ENCODE measurements around the gene MRS2.

Gene MRS2

DNA sequence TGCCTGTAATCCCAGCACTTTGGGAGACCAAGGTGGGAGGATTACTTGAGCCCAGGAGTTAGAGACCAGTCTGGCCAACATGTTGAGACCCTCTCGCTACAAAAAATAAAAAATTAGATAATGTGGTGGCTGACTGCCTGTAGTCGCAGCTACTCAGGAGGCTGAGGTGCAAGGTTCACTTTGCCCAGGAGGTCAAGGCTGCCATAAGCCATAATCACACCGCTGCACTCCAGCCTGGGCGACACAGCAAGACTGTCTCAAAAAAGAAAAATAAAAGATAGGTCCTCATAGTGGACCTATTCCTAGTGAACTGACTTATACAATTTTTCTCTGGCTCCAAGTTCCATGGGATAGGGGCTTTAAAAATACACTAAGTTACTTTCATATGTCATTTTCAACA is 41.9 kb downstream of the MRS2 start:
- TF ChIP-seq, protein P1, sequence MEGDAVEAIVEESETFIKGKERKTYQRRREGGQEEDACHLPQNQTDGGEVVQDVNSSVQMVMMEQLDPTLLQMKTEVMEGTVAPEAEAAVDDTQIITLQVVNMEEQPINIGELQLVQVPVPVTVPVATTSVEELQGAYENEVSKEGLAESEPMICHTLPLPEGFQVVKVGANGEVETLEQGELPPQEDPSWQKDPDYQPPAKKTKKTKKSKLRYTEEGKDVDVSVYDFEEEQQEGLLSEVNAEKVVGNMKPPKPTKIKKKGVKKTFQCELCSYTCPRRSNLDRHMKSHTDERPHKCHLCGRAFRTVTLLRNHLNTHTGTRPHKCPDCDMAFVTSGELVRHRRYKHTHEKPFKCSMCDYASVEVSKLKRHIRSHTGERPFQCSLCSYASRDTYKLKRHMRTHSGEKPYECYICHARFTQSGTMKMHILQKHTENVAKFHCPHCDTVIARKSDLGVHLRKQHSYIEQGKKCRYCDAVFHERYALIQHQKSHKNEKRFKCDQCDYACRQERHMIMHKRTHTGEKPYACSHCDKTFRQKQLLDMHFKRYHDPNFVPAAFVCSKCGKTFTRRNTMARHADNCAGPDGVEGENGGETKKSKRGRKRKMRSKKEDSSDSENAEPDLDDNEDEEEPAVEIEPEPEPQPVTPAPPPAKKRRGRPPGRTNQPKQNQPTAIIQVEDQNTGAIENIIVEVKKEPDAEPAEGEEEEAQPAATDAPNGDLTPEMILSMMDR (IDR thresholded peaks at IDR 0.05; ENCODE audit: insufficient read depth, low read depth, low read length, missing control alignments) = no peak
- DNase-seq (ENCODE audit: low read depth) = no peak
- no peak overlapping the region for H3K4me3 ChIP-seq (ENCODE audit: low read depth, low read length)

DNA sequence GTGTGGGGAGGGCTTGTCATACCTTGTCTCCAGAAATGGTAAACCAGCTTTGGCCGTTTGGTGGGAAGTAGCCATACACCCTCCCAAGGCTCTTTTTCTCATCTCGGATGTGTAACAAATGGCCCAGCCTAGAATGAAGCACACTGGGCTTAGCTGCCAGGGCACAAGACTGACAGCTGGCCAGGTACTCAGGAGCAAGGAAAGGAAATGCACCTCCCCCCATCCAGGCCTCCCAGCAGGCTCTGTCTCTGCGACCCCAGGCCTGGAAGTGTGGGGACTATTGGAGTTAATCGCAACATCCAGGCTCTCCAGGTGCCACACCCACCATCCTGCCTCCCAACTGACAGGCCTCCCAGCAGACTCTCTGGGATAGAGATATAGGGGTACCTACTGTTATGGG is 43.0 kb downstream of the MRS2 start:
- TF ChIP-seq, protein P1 (IDR thresholded peaks at IDR 0.05; ENCODE audit: insufficient read depth, low read depth, low read length, missing control alignments) = no peak
- no peak overlapping the region for H3K4me3 ChIP-seq (ENCODE audit: low read depth, low read length)
- no peak for DNase-seq (ENCODE audit: low read depth)

DNA sequence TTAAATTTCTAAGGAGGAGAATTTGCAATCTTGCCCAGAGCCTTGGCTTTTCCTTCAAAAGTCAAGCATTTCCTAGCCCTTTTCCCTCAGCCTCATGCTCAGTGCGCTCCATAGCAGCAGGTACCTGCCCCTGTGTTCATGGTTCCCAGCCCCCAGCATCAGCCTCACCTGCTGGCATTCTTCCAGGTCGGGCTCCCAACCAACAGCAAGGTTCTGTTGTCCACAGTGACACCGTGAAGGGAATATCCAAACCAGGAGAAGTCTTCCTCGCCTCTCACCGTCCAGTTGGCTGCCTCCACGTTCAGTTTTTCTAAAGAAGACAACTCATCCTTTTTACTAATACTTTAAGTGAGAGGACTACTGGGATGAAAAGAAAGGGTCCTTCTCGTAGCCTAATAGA is 43.9 kb downstream of the MRS2 start:
- TF ChIP-seq, protein P1 (IDR thresholded peaks at IDR 0.05; ENCODE audit: insufficient read depth, low read depth, low read length, missing control alignments) = no peak
- no peak for DNase-seq (ENCODE audit: low read depth)
- H3K4me3 ChIP-seq (ENCODE audit: low read depth, low read length) = no peak overlapping the region

DNA sequence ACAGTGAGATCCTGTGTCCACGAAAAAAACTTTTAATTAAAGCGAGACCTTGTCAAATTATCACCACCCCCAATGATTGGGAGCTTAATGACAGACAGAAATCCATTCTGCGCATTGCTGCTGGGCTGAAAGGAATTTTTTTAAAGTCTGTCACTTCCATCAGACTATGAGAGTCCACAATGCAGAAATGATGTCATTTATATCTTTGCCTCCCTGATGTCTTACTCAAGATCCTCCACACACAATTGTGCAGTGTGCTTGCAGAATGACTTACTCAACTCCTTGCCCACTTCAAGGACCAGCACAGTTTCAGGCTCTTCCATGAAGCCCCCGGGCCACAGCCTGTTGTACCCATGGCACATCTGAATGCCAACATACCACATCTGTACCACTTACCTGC is 45.7 kb downstream of the MRS2 start:
- TF ChIP-seq, protein P1 (IDR thresholded peaks at IDR 0.05; ENCODE audit: insufficient read depth, low read depth, low read length, missing control alignments) = no peak
- DNase-seq (ENCODE audit: low read depth) = no peak
- no peak overlapping the region for H3K4me3 ChIP-seq (ENCODE audit: low read depth, low read length)

DNA sequence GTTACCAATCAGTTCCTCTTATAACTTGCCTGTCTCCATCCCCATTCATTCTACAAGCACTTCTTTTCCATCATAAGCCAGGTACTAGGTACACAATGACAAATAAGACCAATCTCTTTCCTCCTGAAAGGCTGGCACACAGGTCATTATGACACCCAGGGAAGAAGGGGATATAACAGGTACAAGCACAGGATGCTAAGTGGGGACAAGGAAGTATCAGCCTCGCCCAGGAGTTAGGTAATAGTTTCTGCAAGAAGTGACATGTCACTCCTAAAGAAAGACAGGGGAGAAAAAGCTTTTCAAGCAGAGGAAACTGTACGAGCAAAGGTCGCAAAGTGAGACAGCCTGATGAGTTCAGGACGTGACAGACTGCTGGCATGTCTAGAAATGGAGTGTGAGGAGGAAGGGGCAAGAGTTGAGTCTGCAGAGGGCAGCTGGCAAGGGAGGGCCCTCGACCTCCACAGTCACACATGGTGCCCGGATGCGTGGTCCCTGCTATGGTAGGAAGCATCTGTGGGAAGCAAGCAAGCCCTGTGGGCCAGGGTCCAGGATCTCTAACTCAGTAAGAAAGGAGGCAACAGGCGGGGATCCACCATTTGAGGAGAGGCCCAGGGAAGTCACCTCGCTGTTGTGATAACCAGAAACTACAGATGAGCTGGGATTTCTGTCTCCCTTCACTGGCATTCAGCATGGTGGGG is 46.2 kb downstream of the MRS2 start:
- TF ChIP-seq, protein P1 (IDR thresholded peaks at IDR 0.05; ENCODE audit: insufficient read depth, low read depth, low read length, missing control alignments) = no peak
- no peak for DNase-seq (ENCODE audit: low read depth)
- H3K4me3 ChIP-seq (ENCODE audit: low read depth, low read length) = no peak overlapping the region

DNA sequence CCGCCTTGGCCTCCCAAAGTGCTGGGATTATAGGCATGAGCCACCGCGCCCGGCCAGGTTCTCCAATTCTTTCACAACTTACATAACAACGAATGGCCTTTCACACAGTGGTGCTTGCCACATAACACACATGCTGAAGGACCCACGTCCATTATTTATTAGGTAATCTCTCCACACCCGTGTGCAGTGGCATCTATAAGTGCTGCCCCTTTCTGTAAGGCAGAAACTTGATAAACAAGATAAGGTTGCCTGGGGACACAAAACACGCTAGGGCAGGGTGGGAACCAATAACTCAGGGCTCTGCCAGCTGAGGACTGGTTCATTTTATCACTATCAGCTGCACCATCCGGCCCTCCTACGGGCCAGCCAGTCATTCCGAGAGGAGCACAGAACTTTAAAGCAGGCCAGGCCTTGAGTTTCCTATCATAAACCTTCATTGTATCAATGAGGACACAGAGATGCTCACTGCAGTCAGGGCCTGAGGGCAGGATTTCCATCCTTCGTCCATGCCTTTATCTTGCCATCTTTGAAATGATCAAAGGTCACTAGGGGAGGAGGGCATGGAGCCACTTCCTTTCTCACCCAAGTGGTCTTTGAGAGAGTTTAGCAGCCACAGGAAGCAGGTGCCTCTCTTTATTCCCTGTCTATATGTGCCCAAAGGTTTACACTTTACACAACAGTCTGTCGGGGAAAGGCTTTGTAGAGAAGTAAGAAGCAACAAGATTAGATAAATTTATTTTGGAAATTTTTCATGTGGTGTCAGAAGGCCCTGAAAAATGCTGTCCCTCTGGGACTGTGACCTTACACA is 49.0 kb downstream of the MRS2 start:
- TF ChIP-seq, protein P1 (IDR thresholded peaks at IDR 0.05; ENCODE audit: insufficient read depth, low read depth, low read length, missing control alignments) = no peak
- no peak for DNase-seq (ENCODE audit: low read depth)
- H3K4me3 ChIP-seq (ENCODE audit: low read depth, low read length) = no peak overlapping the region

All from GM12865 (cell line).